HG03175 (cell line): ENCODE data around the gene SLCO2A1.

Experiments used
- ATAC-seq: cut with Tn5 transposase; IDR thresholded peaks from one replicate; pipeline ENCODE4 v1.9.1; 2021; ENCODE audit warnings: mild to moderate bottlenecking, moderate library complexity; ENCODE audit not compliant: unreplicated experiment

The SLCO2A1 gene

GRCh38 chr3:133983576-133984560 is 45.9 kb downstream of the SLCO2A1 start:
- ATAC-seq: no peak

GRCh38 chr3:133983126-133983525 is 46.6 kb downstream of the SLCO2A1 start:
- no peak for ATAC-seq

DNA sequence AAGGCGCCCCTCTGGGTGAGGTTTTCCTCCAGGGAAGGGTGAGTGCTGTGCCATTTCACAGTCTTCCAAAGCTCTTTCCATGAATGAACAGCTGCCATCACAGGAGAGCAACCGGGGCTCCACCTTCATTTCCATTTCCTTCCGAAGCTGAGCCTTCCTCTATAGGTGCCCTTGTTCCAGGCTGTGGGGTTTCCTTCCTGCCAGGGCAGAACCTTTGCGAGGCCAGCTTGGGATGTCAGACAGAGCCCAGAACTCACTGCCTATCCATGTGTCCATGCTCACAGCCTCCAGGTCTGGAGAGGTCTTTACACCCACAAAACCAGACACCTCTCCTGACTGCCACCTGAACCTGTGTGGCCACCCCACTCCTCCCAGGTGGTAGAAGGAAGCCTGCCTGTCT is 49.2 kb downstream of the SLCO2A1 start:
- no peak for ATAC-seq

GRCh38 chr3:133980035-133980434 is 49.7 kb downstream of the SLCO2A1 start:
- no peak for ATAC-seq

DNA sequence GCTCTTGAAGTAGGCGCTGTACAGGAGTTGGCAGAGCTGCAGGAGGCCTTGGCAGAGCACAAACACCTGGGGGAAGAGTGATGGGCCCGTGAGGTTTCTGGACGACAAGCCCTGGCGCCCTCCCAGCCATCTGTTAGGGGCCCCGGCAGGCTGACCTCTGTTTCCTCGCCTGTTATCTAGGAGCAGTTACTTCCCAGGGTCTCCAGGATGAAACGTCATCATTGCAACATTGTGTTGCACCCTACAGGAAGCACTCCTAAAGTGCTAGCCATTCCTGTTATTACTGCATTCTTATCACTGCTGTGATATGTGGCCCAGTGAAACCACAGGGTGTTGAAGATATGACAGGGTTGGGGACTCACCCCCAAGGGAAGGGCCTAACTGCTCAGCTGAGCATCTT is 50.2 kb downstream of the SLCO2A1 start:
- no peak for ATAC-seq

GRCh38 chr3:133977568-133977967 is 52.2 kb downstream of the SLCO2A1 start:
- no peak for ATAC-seq

DNA sequence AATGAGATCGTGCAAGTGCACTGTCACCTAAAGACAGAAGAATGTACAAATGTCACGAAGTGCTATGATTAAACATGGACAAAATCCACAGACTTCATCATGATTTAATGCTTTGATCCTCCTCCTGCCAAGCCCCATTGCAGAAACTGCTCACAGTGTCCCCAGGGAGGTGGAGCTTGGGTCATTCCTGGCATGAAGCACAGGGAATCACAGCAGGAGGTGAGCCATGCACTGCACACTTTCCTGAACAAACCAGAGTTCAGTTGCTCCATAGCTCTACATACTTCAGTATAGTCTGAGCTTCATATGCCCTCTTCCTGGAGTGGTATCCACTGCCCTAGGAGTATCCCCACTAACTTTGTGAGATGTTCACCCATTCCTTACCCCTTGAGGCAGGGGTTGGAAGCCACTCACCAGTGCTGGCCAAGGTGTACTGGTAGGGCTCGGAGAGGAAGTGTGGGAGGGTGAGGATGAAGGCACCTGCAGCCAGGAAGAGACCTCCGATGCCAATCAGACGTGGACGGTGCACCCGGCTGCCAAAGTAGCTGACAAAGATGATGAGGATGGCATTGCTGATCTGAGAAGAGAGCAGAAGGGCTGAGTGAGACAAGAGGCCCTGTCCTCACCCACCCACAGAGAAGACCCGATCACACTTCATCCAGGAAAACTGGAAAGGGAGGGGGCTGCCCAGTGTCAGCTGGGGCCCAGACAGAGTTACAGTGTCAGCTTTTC is 56.3 kb downstream of the SLCO2A1 start:
- ATAC-seq: no peak

DNA sequence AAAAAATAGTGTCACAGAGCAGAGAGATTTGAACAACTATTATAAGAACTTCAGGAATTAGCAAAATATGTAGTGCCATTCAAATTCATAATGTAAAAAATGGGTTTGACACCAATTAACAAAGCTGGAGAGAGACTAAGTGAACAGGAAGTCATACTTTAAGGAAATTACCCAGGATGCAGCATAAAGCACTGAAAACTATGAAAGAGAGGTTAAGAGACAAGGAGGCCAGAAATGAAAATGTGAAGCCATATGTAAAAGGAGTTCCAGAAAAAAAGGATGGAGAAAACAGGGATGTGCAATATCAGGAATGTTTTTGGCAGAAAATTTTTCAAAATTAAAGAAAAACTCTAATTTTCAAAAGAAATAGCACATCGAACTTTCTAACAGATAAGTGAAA is 57.6 kb downstream of the SLCO2A1 start:
- no peak for ATAC-seq

- no peak for ATAC-seq
Observed at GRCh38 chr3:133970916-133971315, 58.8 kb downstream of the SLCO2A1 start.

- no peak for ATAC-seq
Observed at GRCh38 chr3:133970339-133970738, 59.4 kb downstream of the SLCO2A1 start.

DNA sequence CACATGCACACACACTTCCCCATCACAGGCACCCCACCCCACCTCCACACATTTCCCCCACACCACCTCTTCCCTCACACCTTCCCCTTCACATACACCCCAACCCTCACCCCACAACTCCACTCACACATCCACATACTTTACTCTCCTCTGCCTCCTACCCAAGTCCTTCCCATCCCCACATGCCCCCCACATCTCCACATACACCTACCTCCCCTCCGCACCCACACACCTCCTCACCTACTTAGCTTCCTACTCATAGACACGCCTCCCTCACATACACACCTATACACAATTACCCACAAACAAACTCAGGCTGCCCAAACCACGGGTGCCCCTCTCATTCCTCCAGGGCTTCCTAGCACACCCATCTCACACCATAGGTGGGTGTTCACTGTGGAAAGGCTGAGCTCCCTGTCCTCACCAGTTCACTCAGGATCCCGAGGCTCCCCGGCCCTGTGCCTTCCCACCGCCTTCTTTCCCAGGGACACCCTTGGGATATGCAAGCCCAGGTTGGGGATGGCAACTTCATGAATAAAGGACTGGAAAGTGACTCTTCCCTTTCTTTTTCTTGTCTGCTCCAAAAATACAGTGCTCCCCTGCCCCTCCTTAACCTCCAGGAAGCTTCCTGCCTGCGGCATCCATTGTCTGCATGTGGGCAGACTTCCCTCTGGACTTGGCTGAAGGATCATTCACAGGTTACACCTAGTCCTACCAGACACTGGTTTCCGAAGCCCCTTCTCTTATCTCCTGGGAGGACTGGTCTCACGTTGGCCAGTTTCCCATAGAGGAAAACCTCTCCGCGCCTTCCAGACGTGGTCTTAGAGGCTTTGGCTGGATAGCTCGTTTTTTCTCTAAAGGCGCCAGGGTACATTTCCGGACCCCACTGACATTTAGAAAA is 61.5 kb downstream of the SLCO2A1 start:
- ATAC-seq: no peak

DNA sequence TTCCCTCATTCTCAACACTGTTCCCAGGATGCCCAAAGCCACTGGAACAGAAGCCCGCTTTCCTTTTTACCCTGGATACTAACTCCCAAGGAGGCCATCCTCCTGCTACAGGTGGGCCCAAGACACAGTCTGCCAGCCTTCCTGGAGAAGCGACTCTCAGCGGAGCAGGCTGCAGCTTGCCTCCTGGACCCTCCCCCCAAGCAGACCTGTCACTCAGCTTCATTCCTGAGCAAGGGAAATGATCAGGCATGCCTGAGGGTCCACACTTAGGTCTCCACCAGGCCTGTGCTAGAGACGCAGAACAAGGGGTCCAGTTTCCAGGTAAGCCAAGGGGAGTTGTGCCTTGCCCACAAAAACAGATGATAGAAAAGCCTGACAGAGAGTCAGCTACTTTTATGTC is 62.8 kb downstream of the SLCO2A1 start:
- ATAC-seq: no peak

- ATAC-seq: no peak
Observed at GRCh38 chr3:133965906-133966305, 63.8 kb downstream of the SLCO2A1 start.

DNA sequence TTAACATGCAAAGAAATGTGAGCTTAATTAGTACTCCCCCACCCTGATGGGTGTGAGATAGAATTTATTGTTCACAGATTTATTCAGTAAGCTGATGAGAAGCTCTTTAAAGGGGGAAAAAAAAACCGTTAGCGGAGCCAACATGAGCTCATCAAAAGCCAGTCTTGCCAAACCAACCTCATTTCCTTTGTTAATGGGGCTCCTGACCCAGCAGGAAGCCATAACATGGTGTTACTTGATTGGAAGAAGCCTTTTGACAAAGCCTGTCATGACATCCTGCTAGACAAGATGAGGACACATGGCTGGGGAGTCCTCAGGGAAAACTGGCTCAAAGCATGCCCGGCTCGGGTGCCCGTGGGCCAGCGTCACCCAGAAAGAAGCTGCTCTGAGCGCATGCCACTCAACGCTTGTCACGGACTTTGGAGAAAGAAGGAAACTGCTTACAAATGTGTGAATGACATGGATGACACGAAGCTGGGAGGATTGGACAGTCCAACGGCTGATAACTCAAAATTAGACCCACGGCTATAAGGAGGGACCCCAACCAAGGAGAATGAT is 64.6 kb downstream of the SLCO2A1 start:
- ATAC-seq: no peak

DNA sequence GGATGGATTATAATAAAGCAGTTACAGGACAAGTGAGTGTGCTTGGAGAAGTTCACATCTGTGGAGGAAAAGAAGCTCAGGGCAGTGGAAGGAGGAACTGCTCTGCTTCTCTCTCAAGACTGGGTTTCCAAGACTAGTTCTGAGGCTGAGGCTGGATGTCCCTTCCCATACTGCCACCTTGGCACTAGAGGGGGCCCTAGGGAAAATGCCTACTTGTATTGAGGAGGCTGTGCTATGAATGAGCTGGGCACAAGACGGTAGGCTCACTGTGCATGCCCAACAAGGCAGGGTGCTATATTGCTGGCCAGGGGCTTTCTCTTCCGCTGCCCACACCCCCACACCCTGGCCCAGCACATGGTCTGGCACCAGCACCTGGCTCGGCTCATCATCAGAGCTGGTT is 65.2 kb downstream of the SLCO2A1 start:
- no peak for ATAC-seq

DNA sequence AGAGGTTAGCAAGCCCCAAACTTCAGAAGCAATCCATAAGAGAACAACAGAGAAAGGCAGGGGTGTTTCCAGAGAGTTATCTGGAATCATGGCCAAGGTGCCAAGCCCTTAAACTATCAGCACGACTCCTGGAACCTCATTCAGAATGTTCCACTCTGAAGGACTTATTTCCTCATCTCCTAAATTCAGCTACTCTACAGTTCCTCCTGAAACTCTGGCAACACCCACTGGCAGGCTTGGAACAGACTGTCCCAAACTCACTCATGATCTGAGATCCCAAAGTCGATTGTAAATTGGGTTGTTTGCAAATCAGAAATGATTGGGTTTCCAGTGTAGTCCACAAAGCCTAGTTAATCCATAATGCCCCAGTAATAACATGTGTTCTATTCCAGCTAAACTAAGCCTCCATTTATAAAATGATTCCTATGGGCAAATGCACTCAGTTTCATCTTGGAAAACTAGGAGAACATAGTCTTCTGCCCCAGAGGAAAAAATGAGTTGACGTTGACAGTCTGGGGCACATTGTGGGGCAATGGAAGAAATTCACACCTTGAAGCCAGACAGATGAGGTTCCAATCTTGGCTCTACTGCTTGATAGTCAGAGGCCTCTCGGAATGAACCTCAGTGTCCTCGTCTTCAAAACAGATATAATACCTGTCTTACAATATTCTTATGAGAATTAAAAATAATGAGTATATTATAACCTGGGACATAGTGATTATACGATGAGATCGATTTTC is 65.9 kb downstream of the SLCO2A1 start:
- ATAC-seq: no peak

DNA sequence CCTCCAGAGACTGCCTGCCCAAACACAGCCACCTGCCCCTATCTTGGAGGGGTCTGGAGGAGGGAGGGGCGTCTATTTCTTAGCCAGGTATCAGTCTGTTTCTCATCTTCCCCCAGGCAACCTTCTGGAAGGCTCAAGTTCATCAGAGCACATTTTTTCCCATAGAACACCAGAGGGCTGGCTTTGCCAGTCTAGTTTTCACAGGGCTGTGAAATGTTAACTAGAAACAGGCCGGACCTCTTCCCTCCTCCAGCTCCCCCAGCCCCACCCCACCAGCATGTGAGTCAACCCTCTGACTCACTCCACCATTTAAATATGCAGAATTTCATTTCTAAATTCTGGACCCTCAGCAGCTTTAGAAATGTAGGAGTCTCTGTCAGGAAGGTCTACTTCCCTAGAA is 66.9 kb downstream of the SLCO2A1 start:
- ATAC-seq: no peak

DNA sequence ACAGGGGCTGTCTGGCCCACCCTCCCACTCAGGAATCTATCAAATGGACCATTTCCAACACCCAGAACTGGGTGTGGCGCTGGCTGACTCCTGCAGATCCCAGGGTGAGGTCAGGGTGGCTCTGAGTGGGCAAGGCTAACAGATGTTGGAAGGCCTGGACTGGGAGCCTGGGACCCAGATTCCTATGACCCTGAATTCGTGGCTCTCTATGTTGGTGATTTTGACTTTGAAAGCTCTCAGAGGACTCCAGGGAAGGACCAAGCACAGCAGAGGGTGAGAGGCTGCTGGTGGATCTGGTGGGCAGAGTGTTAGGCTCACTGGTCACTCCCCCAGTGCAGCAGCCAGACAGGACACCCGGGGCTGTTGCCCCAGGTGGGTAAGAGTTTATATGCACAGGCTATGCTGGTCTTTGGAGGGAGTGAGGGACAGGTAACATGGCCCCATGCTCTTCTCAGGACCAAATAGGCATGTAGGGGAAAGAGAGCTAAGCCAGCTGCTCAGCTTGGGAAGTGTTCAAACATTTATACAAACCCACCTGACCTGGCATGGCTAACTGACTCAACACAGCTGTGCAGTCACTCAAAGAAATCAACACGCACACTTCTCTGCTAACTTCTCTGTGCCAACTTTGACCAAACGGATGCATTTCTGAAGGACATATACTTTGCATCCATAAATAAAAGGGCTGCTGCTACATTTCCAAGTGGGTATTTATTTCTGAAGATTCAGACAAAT is 71.5 kb downstream of the SLCO2A1 start:
- ATAC-seq: no peak

DNA sequence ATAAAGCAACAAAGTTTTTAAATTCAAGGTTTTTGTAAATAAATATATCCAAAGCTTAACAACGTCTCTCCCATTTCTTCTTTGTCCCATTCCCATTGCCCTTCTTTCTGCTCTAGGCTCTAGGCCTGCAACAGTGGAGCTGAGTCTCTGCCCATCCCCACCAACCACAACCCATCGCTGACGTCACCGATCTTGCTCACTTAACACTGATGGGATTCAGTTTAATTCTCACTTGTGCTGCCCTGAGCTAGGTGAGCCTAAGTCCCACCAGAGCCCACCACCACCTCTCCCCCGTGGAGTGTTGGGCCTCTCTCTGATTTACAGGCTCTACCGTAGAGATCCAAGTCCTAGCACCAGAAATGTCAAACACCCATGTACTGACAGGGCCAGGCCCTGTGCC is 72.7 kb downstream of the SLCO2A1 start:
- ATAC-seq: no peak
